ENCODE measurements around the gene WNT7B.

DNA sequence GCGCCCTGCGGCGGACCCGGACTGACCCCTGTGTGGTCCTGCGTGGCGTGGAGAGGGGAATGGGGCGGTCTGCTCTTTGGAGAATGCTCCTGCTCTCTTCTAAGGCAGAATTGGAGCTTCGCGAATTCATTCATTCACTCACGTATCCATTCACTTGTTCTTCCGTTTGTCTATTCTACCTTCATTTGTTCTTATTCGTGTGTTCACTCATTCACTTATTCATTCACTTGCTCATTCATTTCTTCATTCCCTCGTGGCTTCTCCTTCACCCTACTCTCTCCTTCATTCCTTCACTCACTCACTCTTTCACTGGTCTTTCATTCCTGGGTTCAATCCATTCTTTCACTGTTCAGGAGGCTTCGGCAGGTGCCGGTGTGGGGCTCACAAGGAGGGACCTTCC is 69.6 kb downstream of the WNT7B start:
- TF ChIP-seq EZH2 (IDR thresholded peaks at IDR 0.05; ENCODE audit: borderline replicate concordance, control insufficient read depth, low read depth, low read length) = no peak
- TF ChIP-seq IKZF1 (conservative IDR thresholded peaks at IDR 0.05) = no peak
- no peak for TF ChIP-seq GABPA (IDR thresholded peaks at IDR 0.05; ENCODE audit: low read depth)
- TF ChIP-seq CBFB (IDR thresholded peaks at IDR 0.05; ENCODE audit: low read depth) = no peak
- no peak for TF ChIP-seq POLR2A (IDR thresholded peaks at IDR 0.05; ENCODE audit: low read depth, low read length)
- TF ChIP-seq EP300 (IDR thresholded peaks at IDR 0.05; ENCODE audit: borderline replicate concordance in 1 of 2, control insufficient read depth in 1 of 2, low read depth in 2 of 2, low read length in 2 of 2) = no peak
- TF ChIP-seq, protein P1, sequence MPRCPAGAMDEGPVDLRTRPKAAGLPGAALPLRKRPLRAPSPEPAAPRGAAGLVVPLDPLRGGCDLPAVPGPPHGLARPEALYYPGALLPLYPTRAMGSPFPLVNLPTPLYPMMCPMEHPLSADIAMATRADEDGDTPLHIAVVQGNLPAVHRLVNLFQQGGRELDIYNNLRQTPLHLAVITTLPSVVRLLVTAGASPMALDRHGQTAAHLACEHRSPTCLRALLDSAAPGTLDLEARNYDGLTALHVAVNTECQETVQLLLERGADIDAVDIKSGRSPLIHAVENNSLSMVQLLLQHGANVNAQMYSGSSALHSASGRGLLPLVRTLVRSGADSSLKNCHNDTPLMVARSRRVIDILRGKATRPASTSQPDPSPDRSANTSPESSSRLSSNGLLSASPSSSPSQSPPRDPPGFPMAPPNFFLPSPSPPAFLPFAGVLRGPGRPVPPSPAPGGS (IDR thresholded peaks at IDR 0.05; ENCODE audit: borderline replicate concordance, insufficient read depth, low read depth, low read length, poor library complexity, severe bottlenecking) = no peak
- TF ChIP-seq, protein P2, sequence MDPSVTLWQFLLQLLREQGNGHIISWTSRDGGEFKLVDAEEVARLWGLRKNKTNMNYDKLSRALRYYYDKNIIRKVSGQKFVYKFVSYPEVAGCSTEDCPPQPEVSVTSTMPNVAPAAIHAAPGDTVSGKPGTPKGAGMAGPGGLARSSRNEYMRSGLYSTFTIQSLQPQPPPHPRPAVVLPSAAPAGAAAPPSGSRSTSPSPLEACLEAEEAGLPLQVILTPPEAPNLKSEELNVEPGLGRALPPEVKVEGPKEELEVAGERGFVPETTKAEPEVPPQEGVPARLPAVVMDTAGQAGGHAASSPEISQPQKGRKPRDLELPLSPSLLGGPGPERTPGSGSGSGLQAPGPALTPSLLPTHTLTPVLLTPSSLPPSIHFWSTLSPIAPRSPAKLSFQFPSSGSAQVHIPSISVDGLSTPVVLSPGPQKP (IDR thresholded peaks at IDR 0.05; ENCODE audit: low read depth, low read length) = no peak
- no peak for TF ChIP-seq BRCA1 (IDR thresholded peaks at IDR 0.05; ENCODE audit: low read depth, low read length)
- no peak for TF ChIP-seq LARP7 (IDR thresholded peaks at IDR 0.05)
- no peak for TF ChIP-seq TCF12 (IDR thresholded peaks at IDR 0.05; ENCODE audit: low read depth, low read length)
- TF ChIP-seq TCF7 (IDR thresholded peaks at IDR 0.05; ENCODE audit: borderline replicate concordance) = no peak
- TF ChIP-seq, protein P3, sequence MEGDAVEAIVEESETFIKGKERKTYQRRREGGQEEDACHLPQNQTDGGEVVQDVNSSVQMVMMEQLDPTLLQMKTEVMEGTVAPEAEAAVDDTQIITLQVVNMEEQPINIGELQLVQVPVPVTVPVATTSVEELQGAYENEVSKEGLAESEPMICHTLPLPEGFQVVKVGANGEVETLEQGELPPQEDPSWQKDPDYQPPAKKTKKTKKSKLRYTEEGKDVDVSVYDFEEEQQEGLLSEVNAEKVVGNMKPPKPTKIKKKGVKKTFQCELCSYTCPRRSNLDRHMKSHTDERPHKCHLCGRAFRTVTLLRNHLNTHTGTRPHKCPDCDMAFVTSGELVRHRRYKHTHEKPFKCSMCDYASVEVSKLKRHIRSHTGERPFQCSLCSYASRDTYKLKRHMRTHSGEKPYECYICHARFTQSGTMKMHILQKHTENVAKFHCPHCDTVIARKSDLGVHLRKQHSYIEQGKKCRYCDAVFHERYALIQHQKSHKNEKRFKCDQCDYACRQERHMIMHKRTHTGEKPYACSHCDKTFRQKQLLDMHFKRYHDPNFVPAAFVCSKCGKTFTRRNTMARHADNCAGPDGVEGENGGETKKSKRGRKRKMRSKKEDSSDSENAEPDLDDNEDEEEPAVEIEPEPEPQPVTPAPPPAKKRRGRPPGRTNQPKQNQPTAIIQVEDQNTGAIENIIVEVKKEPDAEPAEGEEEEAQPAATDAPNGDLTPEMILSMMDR (IDR thresholded peaks at IDR 0.05 in 2 of 3, conservative IDR thresholded peaks at IDR 0.05 in 1 of 3; ENCODE audit: control insufficient read depth in 2 of 3, extremely low read depth in 1 of 3, insufficient read depth in 1 of 3, low read depth in 3 of 3, low read length in 3 of 3) = no peak
- TF ChIP-seq MEF2A (IDR thresholded peaks at IDR 0.05; ENCODE audit: insufficient read depth, low read depth, low read length) = no peak
